Measurements from ENCODE around the gene ELOB. TPM values are rescaled to one million over a fixed set of nuclear protein-coding genes. Genes with fewer than 3 reads are reported as not detected.

The ELOB gene
- total RNA-seq, 2 donors from 2014 or later = 121 to 131 TPM

- H3K4me3 Mint-ChIP-seq = peak overlapping the region; percentile 94
- no peak overlapping the region for H3K27ac Mint-ChIP-seq
- H3K9me3 ChIP-seq (ENCODE audit: control insufficient read depth, low read length, poor library complexity, severe bottlenecking) = no peaks in the 10 kb centered on the region
- no peaks in the 10 kb centered on the region for H3K36me3 Mint-ChIP-seq (ENCODE audit: low read depth)
- ATAC-seq (no peak), DNase-seq (no peak)
- H3K27me3 Mint-ChIP-seq = peaks cover 3% of the 10 kb centered on the region
- peaks cover 8% of the 10 kb centered on the region for H3K4me1 Mint-ChIP-seq
Measured at GRCh38 chr16:2784358-2785100, 7.4 kb upstream of the ELOB start.

- no peak overlapping the region for H3K4me3 Mint-ChIP-seq
Measured at GRCh38 chr16:2783581-2784357, 6.7 kb upstream of the ELOB start.

GRCh38 chr16:2782583-2783351 lies 5.7 kb upstream of the ELOB start:
- Mint-ChIP-seq H3K27me3 (no peaks in the 10 kb centered on the region), H3K36me3 (ENCODE audit: low read depth) (no peaks in the 10 kb centered on the region), H3K4me3 (no peak overlapping the region), H3K4me1 (peaks cover 18% of the 10 kb centered on the region), H3K27ac (peak overlapping the region; percentile 16)
- H3K9me3 ChIP-seq (ENCODE audit: control insufficient read depth, low read length, poor library complexity, severe bottlenecking) = no peaks in the 10 kb centered on the region
- DNase-seq (no peak), ATAC-seq (no peak)

More at GRCh38 chr16:2783581-2784357, 6.7 kb upstream of the ELOB start:
- ATAC-seq (no peak), DNase-seq (no peak)
- H3K27me3 Mint-ChIP-seq = no peaks in the 10 kb centered on the region
- peaks cover 8% of the 10 kb centered on the region for H3K4me1 Mint-ChIP-seq
- no peaks in the 10 kb centered on the region for H3K36me3 Mint-ChIP-seq (ENCODE audit: low read depth)
- H3K27ac Mint-ChIP-seq = peak overlapping the region; percentile 16
- no peaks in the 10 kb centered on the region for H3K9me3 ChIP-seq (ENCODE audit: control insufficient read depth, low read length, poor library complexity, severe bottlenecking)

- no peaks in the 10 kb centered on the region for H3K36me3 Mint-ChIP-seq (ENCODE audit: low read depth)
Measured at GRCh38 chr16:2779978-2780898, 3.2 kb upstream of the ELOB start.

GRCh38 chr16:2779151-2779920 lies 2.3 kb upstream of the ELOB start:
- Mint-ChIP-seq H3K27ac (peak overlapping the region; percentile 96), H3K4me3 (peak overlapping the region; percentile 49), H3K36me3 (ENCODE audit: low read depth) (no peaks in the 10 kb centered on the region), H3K27me3 (no peaks in the 10 kb centered on the region), H3K4me1 (peaks cover 18% of the 10 kb centered on the region)
- ATAC-seq (no peak), DNase-seq (no peak)
- no peaks in the 10 kb centered on the region for H3K9me3 ChIP-seq (ENCODE audit: control insufficient read depth, low read length, poor library complexity, severe bottlenecking)

More at GRCh38 chr16:2779978-2780898, 3.2 kb upstream of the ELOB start:
- DNase-seq (no peak), ATAC-seq (no peak)
- no peaks in the 10 kb centered on the region for H3K9me3 ChIP-seq (ENCODE audit: control insufficient read depth, low read length, poor library complexity, severe bottlenecking)
- Mint-ChIP-seq H3K4me1 (peaks cover 21% of the 10 kb centered on the region), H3K27ac (peak overlapping the region; percentile 53), H3K4me3 (peak overlapping the region; percentile 49), H3K27me3 (no peaks in the 10 kb centered on the region)

- Mint-ChIP-seq H3K4me3 (peak overlapping the region; percentile 93), H3K27ac (peak overlapping the region; percentile 96), H3K4me1 (peaks cover 22% of the 10 kb centered on the region), H3K27me3 (no peaks in the 10 kb centered on the region), H3K36me3 (ENCODE audit: low read depth) (no peaks in the 10 kb centered on the region)
- H3K9me3 ChIP-seq (ENCODE audit: control insufficient read depth, low read length, poor library complexity, severe bottlenecking) = no peaks in the 10 kb centered on the region
- no peak for ATAC-seq
- DNase-seq = no peak
Measured at GRCh38 chr16:2778630-2778958, 1.5 kb upstream of the ELOB start.

- Mint-ChIP-seq H3K36me3 (ENCODE audit: low read depth) (no peaks in the 10 kb centered on the region), H3K27ac (peak overlapping the region; percentile 96), H3K4me1 (peaks cover 22% of the 10 kb centered on the region), H3K4me3 (peak overlapping the region; percentile 93), H3K27me3 (no peaks in the 10 kb centered on the region)
- no peaks in the 10 kb centered on the region for H3K9me3 ChIP-seq (ENCODE audit: control insufficient read depth, low read length, poor library complexity, severe bottlenecking)
- ATAC-seq (peak; percentile 38), DNase-seq (no peak)
Measured at GRCh38 chr16:2777903-2778629, 986 bp upstream of the ELOB start.

GRCh38 chr16:2776500-2777139 lies 460 bp downstream of the ELOB start:
- Mint-ChIP-seq H3K4me1 (peaks cover 32% of the 10 kb centered on the region), H3K4me3 (peak overlapping the region; percentile 93), H3K27me3 (no peaks in the 10 kb centered on the region), H3K27ac (peak overlapping the region; percentile 89), H3K36me3 (ENCODE audit: low read depth) (peaks cover 3% of the 10 kb centered on the region)
- ATAC-seq = peak; percentile 41
- DNase-seq = peak in 1 of 3 donors; percentile 22
- H3K9me3 ChIP-seq (ENCODE audit: control insufficient read depth, low read length, poor library complexity, severe bottlenecking) = no peaks in the 10 kb centered on the region

GRCh38 chr16:2775765-2776499 lies 1.1 kb downstream of the ELOB start:
- peaks cover 33% of the 10 kb centered on the region for H3K4me1 Mint-ChIP-seq
- peak overlapping the region; percentile 93 for H3K4me3 Mint-ChIP-seq
- no peak for ATAC-seq
- peaks cover 3% of the 10 kb centered on the region for H3K36me3 Mint-ChIP-seq (ENCODE audit: low read depth)
- H3K9me3 ChIP-seq (ENCODE audit: control insufficient read depth, low read length, poor library complexity, severe bottlenecking) = no peaks in the 10 kb centered on the region
- H3K27me3 Mint-ChIP-seq = no peaks in the 10 kb centered on the region
- DNase-seq = no peak
- peak overlapping the region; percentile 89 for H3K27ac Mint-ChIP-seq

GRCh38 chr16:2775131-2775716 lies 1.9 kb downstream of the ELOB start:
- Mint-ChIP-seq H3K27ac (peak overlapping the region; percentile 89), H3K27me3 (no peaks in the 10 kb centered on the region), H3K4me1 (peaks cover 36% of the 10 kb centered on the region), H3K36me3 (ENCODE audit: low read depth) (peaks cover 3% of the 10 kb centered on the region), H3K4me3 (no peak overlapping the region)
- H3K9me3 ChIP-seq (ENCODE audit: control insufficient read depth, low read length, poor library complexity, severe bottlenecking) = no peaks in the 10 kb centered on the region
- ATAC-seq (no peak), DNase-seq (no peak)
